ENCODE measurements around the gene SEPHS1.

The SEPHS1 gene

GRCh38 chr10:13376297-13376696 lies 28.2 kb upstream of the SEPHS1 start:
- CTCF ChIA-PET: interaction anchor here (1.2 to 1.9 kb wide), 2 partner anchors 32 to 64 kb away, joined by 3 to 7 read pairs; no protein-coding TSS in a partner anchor
- peaks cover 17% of the 10 kb centered on the region for H3K27me3 Mint-ChIP-seq
- DNase-seq: no peak
- no peaks in the 10 kb centered on the region for H3K4me1 Mint-ChIP-seq
- no peak overlapping the region for H3K4me3 Mint-ChIP-seq
- no peaks in the 10 kb centered on the region for H3K36me3 Mint-ChIP-seq
- H3K9me3 Mint-ChIP-seq: no peaks in the 10 kb centered on the region
- H3K27ac Mint-ChIP-seq: no peak overlapping the region

GRCh38 chr10:13375791-13376190 lies 27.7 kb upstream of the SEPHS1 start:
- Mint-ChIP-seq H3K27me3 (peaks cover 12% of the 10 kb centered on the region), H3K36me3 (no peaks in the 10 kb centered on the region), H3K4me1 (no peaks in the 10 kb centered on the region), H3K27ac (no peak overlapping the region), H3K9me3 (no peaks in the 10 kb centered on the region), H3K4me3 (no peak overlapping the region)
- no peak for DNase-seq
- CTCF ChIA-PET: interaction anchor here (0.5 to 1.9 kb wide), 3 partner anchors 33 to 283 kb away, joined by 3 to 7 read pairs (median 3); no protein-coding TSS in a partner anchor

DNA sequence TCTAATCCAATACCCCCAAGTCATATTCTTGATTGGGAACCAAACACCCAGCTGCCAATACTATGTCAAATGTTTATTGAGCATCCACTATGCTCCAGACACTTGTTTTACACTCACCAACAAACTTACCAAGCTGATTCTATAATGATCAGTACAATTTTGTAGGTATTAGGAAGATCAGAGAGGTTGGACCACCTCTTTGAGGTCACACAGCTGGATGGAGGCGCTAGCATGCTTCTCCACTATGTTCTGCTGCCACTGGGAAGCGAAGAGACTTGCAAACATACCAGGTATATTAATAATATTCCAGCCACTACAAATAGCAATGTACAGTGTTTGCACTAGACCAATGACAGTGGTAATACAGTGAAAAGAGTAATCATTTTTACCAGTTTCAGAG lies 25.6 kb upstream of the SEPHS1 start:
- CTCF ChIA-PET: interaction anchor here (2.5 to 3.6 kb wide), 2 partner anchors 66 to 163 kb away, joined by 13 to 51 read pairs; no protein-coding TSS in a partner anchor
- Mint-ChIP-seq H3K4me3 (no peak overlapping the region), H3K36me3 (no peaks in the 10 kb centered on the region), H3K27me3 (peaks cover 4% of the 10 kb centered on the region), H3K4me1 (no peaks in the 10 kb centered on the region), H3K27ac (no peak overlapping the region), H3K9me3 (no peaks in the 10 kb centered on the region)
- no peak for DNase-seq

DNA sequence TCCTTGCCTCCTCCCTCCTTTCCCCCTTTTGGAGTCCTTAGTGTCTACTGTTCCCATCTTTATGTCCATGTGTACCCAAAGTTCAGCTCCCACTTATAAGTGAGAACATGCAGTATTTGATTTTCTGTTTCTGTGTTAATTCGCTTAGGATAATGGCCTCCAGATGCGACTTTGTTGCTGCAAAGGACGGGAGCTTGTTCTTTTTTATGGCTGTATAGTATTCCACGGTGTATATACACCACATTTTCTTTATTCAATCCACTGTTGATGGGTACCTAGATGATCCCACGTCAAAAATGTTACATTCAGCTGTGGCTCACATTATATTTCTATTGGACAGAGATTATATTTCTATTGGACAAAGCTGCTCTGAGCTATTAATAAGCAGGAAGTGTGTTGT lies 24.4 kb upstream of the SEPHS1 start:
- Mint-ChIP-seq H3K4me3 (no peak overlapping the region), H3K36me3 (no peaks in the 10 kb centered on the region), H3K4me1 (no peaks in the 10 kb centered on the region), H3K27ac (no peak overlapping the region), H3K9me3 (no peaks in the 10 kb centered on the region), H3K27me3 (peaks cover 4% of the 10 kb centered on the region)
- no peak for DNase-seq
- CTCF ChIA-PET: interaction anchor here (0.5 to 3.6 kb wide), 20 partner anchors 9 to 1495 kb away, joined by 3 to 51 read pairs (median 4); partner anchors contain the start of gene PRPF18

DNA sequence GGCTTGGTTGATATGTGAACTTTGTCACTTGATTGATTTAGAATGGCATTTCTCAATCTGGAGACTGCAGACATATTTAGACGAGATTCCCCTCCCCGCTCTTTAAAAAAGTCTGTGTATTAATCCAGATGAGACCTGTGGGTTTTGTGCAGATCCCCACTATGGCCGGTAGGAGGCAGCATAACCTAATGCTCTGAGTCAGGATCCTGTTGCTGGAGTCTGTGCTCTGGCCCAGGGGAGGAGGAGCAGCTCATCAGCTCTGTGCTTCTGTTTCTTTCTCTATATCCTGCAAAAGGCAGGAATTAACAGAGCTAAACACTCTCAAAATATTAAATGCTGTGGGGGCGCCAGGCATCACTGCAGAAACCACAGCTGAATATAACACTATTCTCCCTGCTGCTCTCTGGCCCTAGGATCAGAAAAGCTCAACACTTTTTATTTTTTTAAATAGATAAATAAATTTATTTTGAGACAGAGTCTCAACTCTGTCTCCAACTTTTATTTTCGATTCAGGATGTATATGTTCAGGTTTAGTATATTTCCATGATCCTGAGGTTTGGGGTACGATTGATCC lies 23.9 kb upstream of the SEPHS1 start:
- Mint-ChIP-seq H3K27ac (no peak overlapping the region), H3K4me1 (no peaks in the 10 kb centered on the region), H3K9me3 (no peaks in the 10 kb centered on the region), H3K27me3 (peaks cover 4% of the 10 kb centered on the region), H3K4me3 (no peak overlapping the region), H3K36me3 (no peaks in the 10 kb centered on the region)
- peak; percentile 80 for DNase-seq
- CTCF ChIA-PET: interaction anchor here (0.5 to 3.6 kb wide), 22 partner anchors 9 to 1496 kb away, joined by 3 to 51 read pairs (median 4); partner anchors contain the start of gene PRPF18

- peaks cover 4% of the 10 kb centered on the region for H3K27me3 Mint-ChIP-seq
- no peaks in the 10 kb centered on the region for H3K36me3 Mint-ChIP-seq
- H3K4me1 Mint-ChIP-seq: no peaks in the 10 kb centered on the region
- H3K9me3 Mint-ChIP-seq: no peaks in the 10 kb centered on the region
- no peak overlapping the region for H3K27ac Mint-ChIP-seq
- CTCF ChIA-PET: no interaction called here
- no peak overlapping the region for H3K4me3 Mint-ChIP-seq
- DNase-seq: no peak
Measured at GRCh38 chr10:13366891-13367290, 18.8 kb upstream of the SEPHS1 start.

- CTCF ChIA-PET: no interaction called here
- no peak overlapping the region for H3K4me3 Mint-ChIP-seq
Measured at GRCh38 chr10:13365831-13366230, 17.7 kb upstream of the SEPHS1 start.

GRCh38 chr10:13365243-13365642 lies 17.1 kb upstream of the SEPHS1 start:
- CTCF ChIA-PET: no interaction called here
- no peak overlapping the region for H3K27ac Mint-ChIP-seq

More at GRCh38 chr10:13365831-13366230, 17.7 kb upstream of the SEPHS1 start:
- H3K27me3 Mint-ChIP-seq: peaks cover 4% of the 10 kb centered on the region
- no peaks in the 10 kb centered on the region for H3K36me3 Mint-ChIP-seq
- H3K27ac Mint-ChIP-seq: no peak overlapping the region
- no peaks in the 10 kb centered on the region for H3K9me3 Mint-ChIP-seq
- no peak for DNase-seq
- no peaks in the 10 kb centered on the region for H3K4me1 Mint-ChIP-seq

DNA sequence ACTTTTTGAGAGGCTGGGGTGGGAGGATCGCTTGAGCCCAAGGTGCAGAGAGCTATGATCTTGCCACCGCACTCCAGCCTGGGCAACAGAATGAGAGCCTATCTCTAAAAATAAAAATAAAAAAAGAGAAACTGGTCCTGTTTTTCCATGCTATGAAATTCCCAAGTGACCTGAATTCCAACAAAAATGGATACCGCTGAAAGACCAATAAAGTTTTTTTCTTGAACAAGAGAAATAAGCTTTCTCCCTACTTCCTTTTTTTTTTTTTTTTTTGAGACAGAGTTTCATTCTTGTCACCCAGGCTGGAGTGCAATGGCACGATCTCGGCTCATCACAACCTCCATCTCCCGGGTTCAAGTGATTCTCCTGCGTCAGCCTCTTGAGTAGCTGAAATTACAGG lies 12.5 kb upstream of the SEPHS1 start:
- Mint-ChIP-seq H3K27ac (no peak overlapping the region), H3K27me3 (peaks cover 13% of the 10 kb centered on the region), H3K4me1 (no peaks in the 10 kb centered on the region), H3K4me3 (no peak overlapping the region), H3K36me3 (no peaks in the 10 kb centered on the region), H3K9me3 (no peaks in the 10 kb centered on the region)
- CTCF ChIA-PET: no interaction called here
- no peak for DNase-seq

More at GRCh38 chr10:13365243-13365642, 17.1 kb upstream of the SEPHS1 start:
- Mint-ChIP-seq H3K9me3 (no peaks in the 10 kb centered on the region), H3K27me3 (peaks cover 4% of the 10 kb centered on the region), H3K4me1 (no peaks in the 10 kb centered on the region), H3K4me3 (no peak overlapping the region), H3K36me3 (no peaks in the 10 kb centered on the region)
- no peak for DNase-seq

- peaks cover 37% of the 10 kb centered on the region for H3K27me3 Mint-ChIP-seq
- no peak overlapping the region for H3K27ac Mint-ChIP-seq
- H3K4me1 Mint-ChIP-seq: peaks cover 29% of the 10 kb centered on the region
- no peak for DNase-seq
- no peak overlapping the region for H3K4me3 Mint-ChIP-seq
- no peaks in the 10 kb centered on the region for H3K36me3 Mint-ChIP-seq
- CTCF ChIA-PET: no interaction called here
- no peaks in the 10 kb centered on the region for H3K9me3 Mint-ChIP-seq
Measured at GRCh38 chr10:13356392-13356791, 8.3 kb upstream of the SEPHS1 start.

GRCh38 chr10:13354783-13355182 lies 6.7 kb upstream of the SEPHS1 start:
- no peak overlapping the region for H3K27ac Mint-ChIP-seq
- no peak for DNase-seq
- peaks cover 45% of the 10 kb centered on the region for H3K4me1 Mint-ChIP-seq
- no peaks in the 10 kb centered on the region for H3K9me3 Mint-ChIP-seq
- H3K27me3 Mint-ChIP-seq: peaks cover 36% of the 10 kb centered on the region
- H3K36me3 Mint-ChIP-seq: no peaks in the 10 kb centered on the region
- CTCF ChIA-PET: no interaction called here
- no peak overlapping the region for H3K4me3 Mint-ChIP-seq

DNA sequence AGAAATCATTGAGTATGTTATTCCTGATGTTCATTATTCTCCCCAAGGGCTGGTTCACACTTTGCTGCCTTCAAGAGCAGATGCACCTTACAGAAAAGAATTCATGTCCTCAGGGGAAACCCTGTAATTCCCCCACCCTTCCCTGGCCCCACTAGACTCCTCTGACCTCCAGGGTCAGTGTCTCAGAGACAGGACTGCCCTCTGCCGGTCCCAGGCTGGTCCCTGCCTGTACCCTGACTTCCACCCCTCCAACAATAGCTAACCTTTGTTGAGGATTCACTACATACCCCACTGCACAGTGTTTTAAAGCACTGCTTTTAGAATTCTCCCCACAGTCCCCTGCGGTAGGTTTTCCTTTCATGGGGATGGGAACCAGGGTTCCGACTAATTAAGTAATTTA lies 4.4 kb upstream of the SEPHS1 start:
- Mint-ChIP-seq H3K9me3 (no peaks in the 10 kb centered on the region), H3K27ac (peak overlapping the region; percentile 80), H3K4me3 (no peak overlapping the region), H3K36me3 (no peaks in the 10 kb centered on the region), H3K4me1 (peaks cover 54% of the 10 kb centered on the region), H3K27me3 (peaks cover 28% of the 10 kb centered on the region)
- DNase-seq: peak; percentile 26
- CTCF ChIA-PET: interaction anchor here (0.9 to 1.7 kb wide), 4 partner anchors 80 to 192 kb away, joined by 3 to 6 read pairs (median 4); partner anchors contain the start of gene MCM10

GRCh38 chr10:13351340-13351915 lies 3.3 kb upstream of the SEPHS1 start:
- peak; percentile 75 for DNase-seq
- no peaks in the 10 kb centered on the region for H3K9me3 Mint-ChIP-seq
- H3K4me3 Mint-ChIP-seq: peak overlapping the region; percentile 18
- CTCF ChIA-PET: interaction anchor here (0.6 to 3.5 kb wide), 8 partner anchors 21 to 318 kb away, joined by 3 to 17 read pairs (median 3); partner anchors contain the start of gene MCM10
- H3K27me3 Mint-ChIP-seq: peaks cover 24% of the 10 kb centered on the region
- peak overlapping the region; percentile 99 for H3K27ac Mint-ChIP-seq
- H3K36me3 Mint-ChIP-seq: peaks cover 3% of the 10 kb centered on the region
- H3K4me1 Mint-ChIP-seq: peaks cover 59% of the 10 kb centered on the region

- H3K4me3 Mint-ChIP-seq: peak overlapping the region; percentile 93
- H3K4me1 Mint-ChIP-seq: peaks cover 76% of the 10 kb centered on the region
- H3K36me3 Mint-ChIP-seq: peaks cover 11% of the 10 kb centered on the region
- peak overlapping the region; percentile 99 for H3K27ac Mint-ChIP-seq
- no peaks in the 10 kb centered on the region for H3K9me3 Mint-ChIP-seq
- CTCF ChIA-PET: interaction anchor here (0.6 to 3.5 kb wide), 3 partner anchors 22 to 1817 kb away, joined by 3 to 17 read pairs (median 3); no protein-coding TSS in a partner anchor
- DNase-seq: peak; percentile 58
- H3K27me3 Mint-ChIP-seq: peaks cover 21% of the 10 kb centered on the region
Measured at GRCh38 chr10:13349463-13350274, 1.6 kb upstream of the SEPHS1 start.

All from activated naive CD4-positive, alpha-beta T cell treated with anti-CD3 and anti-CD28 coated beads, Interleukin-2, amount 10 ng/mL, durations not matched to agents 7 days and 5 days (primary cell).